ENCODE data around the gene CLIP1.
"Not testable (repeated sequence)": the region's sequence is repeated elsewhere in the genome, so short reads cannot be mapped to it uniquely, and the experiment has no call there.

GRCh38 chr12:122367632-122368031 lies 54.8 kb downstream of the CLIP1 start:
- TF ChIP-seq CTCF (IDR thresholded peaks at IDR 0.05; ENCODE audit: low read depth, low read length, poor library complexity, severe bottlenecking); EZH2phosphoT487 (IDR thresholded peaks at IDR 0.05; ENCODE audit: borderline replicate concordance, low read length): not testable (repeated sequence)
